ENCODE data around the gene ABLIM2.

- TF ChIP-seq SMC3 (IDR thresholded peaks at IDR 0.05; ENCODE audit: low read depth, low read length): no peak
- TF ChIP-seq BHLHE40 (IDR thresholded peaks at IDR 0.05; ENCODE audit: low read depth, low read length): no peak
- no peak for TF ChIP-seq RFX5 (IDR thresholded peaks at IDR 0.05; ENCODE audit: low read depth, low read length)
- TF ChIP-seq USF2 (IDR thresholded peaks at IDR 0.05; ENCODE audit: low read depth, low read length): no peak
- TF ChIP-seq CTCF (conservative IDR thresholded peaks at IDR 0.05; ENCODE audit: low read depth, low read length): no peak
- TF ChIP-seq POLR2A (IDR thresholded peaks at IDR 0.05; ENCODE audit: low read depth, low read length): no peak
- TF ChIP-seq MXI1 (IDR thresholded peaks at IDR 0.05; ENCODE audit: borderline replicate concordance, low read depth, low read length): no peak
- no peak for TF ChIP-seq ELK1 (IDR thresholded peaks at IDR 0.05; ENCODE audit: borderline replicate concordance, low read depth, low read length)
- TF ChIP-seq RCOR1 (IDR thresholded peaks at IDR 0.05; ENCODE audit: insufficient replicate concordance, low read length): no peak
- no peak for TF ChIP-seq RAD21 (IDR thresholded peaks at IDR 0.05; ENCODE audit: low read length)
- no peak for TF ChIP-seq CEBPB (IDR thresholded peaks at IDR 0.05; ENCODE audit: low read depth, low read length)
- no peak for TF ChIP-seq MAFK (IDR thresholded peaks at IDR 0.05; ENCODE audit: low read depth, low read length)
- TF ChIP-seq CHD1 (IDR thresholded peaks at IDR 0.05; ENCODE audit: low read depth, low read length): no peak
Observed at GRCh38 chr4:8071766-8072165, 86.8 kb downstream of the ABLIM2 start.
